22Rv1 (cell line): Measurements from ENCODE around the gene HSDL1.

Experiments used
- ZFX ChIP-seq: fragments of 450-650 bp; IDR thresholded peaks from 2 replicates; pipeline ENCODE4 v1.6.1; 2017; ENCODE audit warnings: antibody characterized with exemption, borderline replicate concordance
- TF ChIP-seq, protein P1 (sequence below): fragments of 450-650 bp; IDR thresholded peaks from 2 replicates; pipeline ENCODE4 v1.5.1; 2017; ENCODE audit warnings: mild to moderate bottlenecking

DNA sequence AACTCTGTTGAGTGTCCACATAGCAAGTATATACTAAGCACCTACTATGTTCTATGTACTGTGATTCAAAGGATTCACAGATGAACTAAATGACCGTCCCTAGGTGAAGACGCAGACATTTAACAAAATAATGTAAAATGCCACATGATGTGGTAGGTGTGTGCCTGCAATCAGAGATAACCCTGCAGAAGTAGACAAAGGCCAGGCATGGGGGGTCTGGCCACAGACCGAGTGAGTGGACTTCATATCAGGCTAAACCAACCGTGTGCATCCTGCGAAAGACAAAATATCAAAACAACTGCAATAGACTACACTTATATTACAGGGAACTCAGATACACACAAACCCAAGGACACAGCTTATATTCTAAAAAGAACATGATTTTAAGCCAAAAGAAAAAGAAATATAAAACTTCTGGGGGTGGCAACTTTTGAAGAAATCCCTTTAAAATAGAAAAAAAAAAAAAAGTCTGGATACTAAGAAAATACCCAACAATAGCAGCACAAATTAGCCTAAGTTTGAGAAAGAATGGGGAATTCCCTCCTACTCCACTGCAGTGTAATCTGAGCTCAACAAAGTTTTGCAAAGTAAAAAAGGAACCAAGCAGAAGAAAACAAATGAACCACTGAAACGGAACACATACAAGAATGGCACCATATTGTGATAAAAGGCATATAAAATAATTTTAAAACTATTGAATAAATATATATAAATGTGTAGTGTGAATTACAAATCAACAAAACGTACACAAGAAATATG, 12.3 kb downstream of the HSDL1 start:
- no peak for TF ChIP-seq ZFX
- TF ChIP-seq, protein P1, sequence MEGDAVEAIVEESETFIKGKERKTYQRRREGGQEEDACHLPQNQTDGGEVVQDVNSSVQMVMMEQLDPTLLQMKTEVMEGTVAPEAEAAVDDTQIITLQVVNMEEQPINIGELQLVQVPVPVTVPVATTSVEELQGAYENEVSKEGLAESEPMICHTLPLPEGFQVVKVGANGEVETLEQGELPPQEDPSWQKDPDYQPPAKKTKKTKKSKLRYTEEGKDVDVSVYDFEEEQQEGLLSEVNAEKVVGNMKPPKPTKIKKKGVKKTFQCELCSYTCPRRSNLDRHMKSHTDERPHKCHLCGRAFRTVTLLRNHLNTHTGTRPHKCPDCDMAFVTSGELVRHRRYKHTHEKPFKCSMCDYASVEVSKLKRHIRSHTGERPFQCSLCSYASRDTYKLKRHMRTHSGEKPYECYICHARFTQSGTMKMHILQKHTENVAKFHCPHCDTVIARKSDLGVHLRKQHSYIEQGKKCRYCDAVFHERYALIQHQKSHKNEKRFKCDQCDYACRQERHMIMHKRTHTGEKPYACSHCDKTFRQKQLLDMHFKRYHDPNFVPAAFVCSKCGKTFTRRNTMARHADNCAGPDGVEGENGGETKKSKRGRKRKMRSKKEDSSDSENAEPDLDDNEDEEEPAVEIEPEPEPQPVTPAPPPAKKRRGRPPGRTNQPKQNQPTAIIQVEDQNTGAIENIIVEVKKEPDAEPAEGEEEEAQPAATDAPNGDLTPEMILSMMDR: no peak
